A673 (cell line): ENCODE results near the gene FHIT. TPM values are rescaled to one million over a fixed set of nuclear protein-coding genes. Genes with fewer than 3 reads are reported as not detected.

Source experiments
- BruUV-seq: library from RNA; stranded (reverse); fragments of 400-500 nt; replicated peaks from 2 replicates; lab custom pipeline; 2021; lab: Mats Ljungman, UMichigan
- CTCF ChIA-PET: fragments of 300-600 bp; sonication (Branson Sonifier 250); formaldehyde crosslinking; loops from one replicate; lab custom pipeline; 2022; ENCODE audit warnings: antibody characterized with exemption; lab: Charles Lee
- POLR2A ChIA-PET: fragments of 300-600 bp; sonication (Branson Sonifier 250); formaldehyde crosslinking; loops from one replicate; lab custom pipeline; 2022; ENCODE audit warnings: antibody characterized with exemption; ENCODE audit not compliant: low non-redundant PET; lab: Charles Lee
- DNase-seq: peaks from one replicate; pipeline ENCODE4 v3.0.0-alpha.2; 2015; ENCODE audit warnings: low spot score
- H3K27ac ChIP-seq: fragments of 200-600 bp; sonication (generic); 2 replicates; pipeline ENCODE4 v1.5.1; 2016; ENCODE audit warnings: mixed run types, low read depth, mild to moderate bottlenecking, mixed read lengths, antibody characterized with exemption, low read length; ENCODE audit not compliant: poor library complexity, severe bottlenecking
- H3K27me3 ChIP-seq: fragments of 200-600 bp; sonication (generic); replicated peaks from 2 replicates; pipeline ENCODE4 v1.6.1; 2017; ENCODE audit warnings: mixed run types, low read depth, mild to moderate bottlenecking, mixed read lengths, antibody characterized with exemption, low read length; ENCODE audit not compliant: insufficient read depth, poor library complexity
- H3K36me3 ChIP-seq: fragments of 200-600 bp; sonication (generic); 2 replicates; pipeline ENCODE4 v1.6.1; 2016; ENCODE audit warnings: mixed run types, mild to moderate bottlenecking, mixed read lengths, antibody characterized with exemption, low read length; ENCODE audit not compliant: insufficient read depth, poor library complexity, severe bottlenecking
- H3K4me1 ChIP-seq: fragments of 200-600 bp; sonication (generic); 2 replicates; pipeline ENCODE4 v1.6.1; 2017; ENCODE audit warnings: mixed run types, mild to moderate bottlenecking, mixed read lengths, antibody characterized with exemption, low read length; ENCODE audit not compliant: insufficient read depth, poor library complexity, severe bottlenecking
- H3K4me3 ChIP-seq: fragments of 200-600 bp; sonication (generic); 2 replicates; pipeline ENCODE4 v1.5.1; 2016; ENCODE audit warnings: low read depth, mixed run types, mild to moderate bottlenecking, mixed read lengths, low read length; ENCODE audit not compliant: poor library complexity, severe bottlenecking
- H3K9me3 ChIP-seq: fragments of 200-600 bp; sonication (generic); 2 replicates; pipeline ENCODE4 v1.6.1; 2016; ENCODE audit warnings: mixed run types, low read depth, mild to moderate bottlenecking, mixed read lengths, antibody characterized with exemption, low read length; ENCODE audit not compliant: poor library complexity, severe bottlenecking
- EZH2 ChIP-seq: fragments of 200-600 bp; sonication (generic); IDR thresholded peaks from 2 replicates; pipeline ENCODE4 v1.6.1; 2017; ENCODE audit warnings: borderline replicate concordance, low read depth, mild to moderate bottlenecking, mixed read lengths, antibody characterized with exemption, low read length; ENCODE audit not compliant: poor library complexity, severe bottlenecking
- intact Hi-C: fragments of 100-400 bp; cut with micrococcal nuclease; formaldehyde crosslinking; loops from one replicate; pipeline ENCODE4 v1.10.0; 2022; ENCODE audit not compliant: unreplicated experiment
- total RNA-seq: library from RNA; stranded (reverse); gene quantifications from 2 replicates; pipeline ENCODE4 v1.2.3, GENCODE V29; 2021
- TF ChIP-seq, protein P1 (sequence below): fragments of 300-800, 200-600 bp; sonication (generic); conservative IDR thresholded peaks from 2 replicates; pipeline ENCODE4 v1.5.1; 2017; ENCODE audit warnings: low read depth, mild to moderate bottlenecking, antibody characterized with exemption, low read length, moderate library complexity, mixed read lengths

FHIT gene
- total RNA-seq, 1 experiment from 2014 or later = not detected

DNA sequence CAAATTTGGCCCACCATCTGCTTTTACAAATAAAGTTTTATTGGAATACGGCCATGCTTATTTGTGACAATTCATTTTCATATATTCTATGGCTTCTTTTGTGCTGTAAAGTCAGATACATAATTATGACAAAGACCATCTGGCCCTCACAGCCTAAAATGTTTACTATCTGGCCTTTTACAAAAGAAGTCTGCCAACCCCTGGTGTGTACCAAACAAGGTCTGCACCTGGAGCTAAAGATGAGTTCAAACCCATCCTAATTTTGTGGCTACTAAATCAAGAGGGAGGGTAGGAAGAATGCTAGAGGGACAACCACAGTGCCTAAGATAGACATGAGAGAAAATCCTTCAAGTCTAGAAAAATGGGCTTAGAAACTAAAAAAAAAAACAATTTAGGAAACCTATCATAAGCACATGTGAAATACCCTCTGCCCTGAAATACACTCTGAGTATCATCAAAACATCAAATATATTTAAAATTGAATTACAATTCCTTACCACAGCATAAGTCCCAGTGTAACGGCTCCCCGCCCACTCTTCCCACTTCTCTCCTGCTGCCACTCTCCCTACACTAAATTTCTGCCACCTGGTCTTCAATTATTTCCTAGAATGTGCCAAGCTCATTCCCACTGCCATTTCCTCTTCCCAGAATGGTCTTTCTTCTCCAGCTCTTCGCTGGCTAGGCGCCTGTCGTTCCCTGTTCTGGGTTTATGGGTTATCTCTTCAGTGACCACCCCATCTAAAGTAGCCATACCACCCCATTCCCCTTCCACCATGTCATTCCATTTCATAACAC is 1250.7 kb downstream of the FHIT start:
- H3K4me1 ChIP-seq = no peaks in the 10 kb centered on the region
- ChIA-PET POLR2A (no interaction called here), CTCF (no interaction called here)

DNA sequence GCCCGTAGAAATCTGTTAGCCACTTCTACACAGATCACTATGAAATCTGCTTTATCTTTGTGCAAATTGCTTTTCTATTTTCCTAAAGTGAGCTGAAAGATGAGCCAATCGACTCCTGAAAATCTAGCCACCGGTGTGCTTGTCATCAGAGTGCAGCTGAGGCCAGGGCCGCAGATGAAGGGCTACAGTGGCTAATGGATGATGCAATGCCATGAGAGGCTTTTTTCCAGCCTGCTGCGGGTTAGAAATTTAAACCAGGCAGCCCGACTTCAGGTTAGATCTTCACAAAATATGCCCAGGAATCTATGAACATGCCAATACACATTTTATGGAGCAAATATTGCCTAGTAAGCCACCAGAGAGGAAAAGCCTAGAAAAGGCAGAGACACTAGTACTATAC is 1253.2 kb downstream of the FHIT start:
- Histone ChIP-seq H3K9me3 (no peaks in the 10 kb centered on the region), H3K27ac (no peak overlapping the region), H3K36me3 (no peaks in the 10 kb centered on the region), H3K4me3 (no peak overlapping the region), H3K27me3 (no peaks in the 10 kb centered on the region), H3K4me1 (no peaks in the 10 kb centered on the region)
- TF ChIP-seq EZH2 = no peak
- TF ChIP-seq, protein P1, sequence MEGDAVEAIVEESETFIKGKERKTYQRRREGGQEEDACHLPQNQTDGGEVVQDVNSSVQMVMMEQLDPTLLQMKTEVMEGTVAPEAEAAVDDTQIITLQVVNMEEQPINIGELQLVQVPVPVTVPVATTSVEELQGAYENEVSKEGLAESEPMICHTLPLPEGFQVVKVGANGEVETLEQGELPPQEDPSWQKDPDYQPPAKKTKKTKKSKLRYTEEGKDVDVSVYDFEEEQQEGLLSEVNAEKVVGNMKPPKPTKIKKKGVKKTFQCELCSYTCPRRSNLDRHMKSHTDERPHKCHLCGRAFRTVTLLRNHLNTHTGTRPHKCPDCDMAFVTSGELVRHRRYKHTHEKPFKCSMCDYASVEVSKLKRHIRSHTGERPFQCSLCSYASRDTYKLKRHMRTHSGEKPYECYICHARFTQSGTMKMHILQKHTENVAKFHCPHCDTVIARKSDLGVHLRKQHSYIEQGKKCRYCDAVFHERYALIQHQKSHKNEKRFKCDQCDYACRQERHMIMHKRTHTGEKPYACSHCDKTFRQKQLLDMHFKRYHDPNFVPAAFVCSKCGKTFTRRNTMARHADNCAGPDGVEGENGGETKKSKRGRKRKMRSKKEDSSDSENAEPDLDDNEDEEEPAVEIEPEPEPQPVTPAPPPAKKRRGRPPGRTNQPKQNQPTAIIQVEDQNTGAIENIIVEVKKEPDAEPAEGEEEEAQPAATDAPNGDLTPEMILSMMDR = no peak
- no TSS peak for BruUV-seq
- POLR2A ChIA-PET = no interaction called here
- no peak for DNase-seq
- intact Hi-C loops = no loop called here
- CTCF ChIA-PET = no interaction called here

More for the DNA sequence above, 1250.7 kb downstream of the FHIT start:
- Histone ChIP-seq H3K4me3 (no peak overlapping the region), H3K27me3 (no peaks in the 10 kb centered on the region), H3K9me3 (no peaks in the 10 kb centered on the region), H3K27ac (no peak overlapping the region), H3K36me3 (no peaks in the 10 kb centered on the region)
- DNase-seq = no peak
- no peak for TF ChIP-seq EZH2
- TF ChIP-seq, protein P1 = no peak
- intact Hi-C loops = no loop called here
- no TSS peak for BruUV-seq

DNA sequence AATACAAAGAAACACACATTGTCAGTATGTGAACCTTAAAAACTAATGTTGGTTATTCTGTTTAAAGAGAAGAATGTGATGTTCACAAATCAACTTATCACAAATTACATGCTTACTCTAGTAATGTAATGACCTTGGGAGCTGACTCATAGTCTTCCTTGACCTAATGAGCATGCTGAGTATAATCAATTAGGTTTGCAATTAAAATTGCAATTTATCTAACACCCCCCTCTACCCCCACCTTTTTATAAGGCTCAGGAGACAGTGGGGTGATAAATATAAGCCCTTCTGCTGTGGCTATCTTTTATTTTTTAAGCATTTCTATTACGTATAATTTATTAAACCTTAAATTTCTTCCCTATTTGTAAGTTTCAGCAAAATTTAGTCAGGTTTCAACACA is 1253.7 kb downstream of the FHIT start:
- no peaks in the 10 kb centered on the region for H3K27me3 ChIP-seq
- no peaks in the 10 kb centered on the region for H3K9me3 ChIP-seq
- no peak for DNase-seq
- H3K36me3 ChIP-seq = no peaks in the 10 kb centered on the region
- no peak overlapping the region for H3K27ac ChIP-seq
- intact Hi-C loops = no loop called here
- TF ChIP-seq, protein P1 = no peak
- TF ChIP-seq EZH2 = no peak
- H3K4me3 ChIP-seq = no peak overlapping the region
- H3K4me1 ChIP-seq = no peaks in the 10 kb centered on the region
- no TSS peak for BruUV-seq
- ChIA-PET CTCF (no interaction called here), POLR2A (no interaction called here)
